Activated T-helper 17 cell treated with anti-CD3 and anti-CD28 coated beads, Interleukin-2, amount 50 U/mL, for 72 hours (primary cell): ENCODE measurements around the gene SLC13A3. TPM values are rescaled to one million over a fixed set of nuclear protein-coding genes. Genes with fewer than 3 reads are reported as not detected.

Source experiments
- ATAC-seq: fragments of 150-1000 bp; cut with Tn5 transposase; replicated peaks from 2 replicates; pipeline ENCODE4 v1.10.0; 2021; ENCODE audit warnings: mild to moderate bottlenecking, moderate library complexity
- H3K27ac Mint-ChIP-seq: one replicate; pipeline ENCODE4 v1.8.0; 2022; ENCODE audit warnings: mixed read lengths
- H3K27me3 Mint-ChIP-seq: one replicate; pipeline ENCODE4 v1.8.0; 2022; ENCODE audit warnings: mixed read lengths
- H3K36me3 Mint-ChIP-seq: one replicate; pipeline ENCODE4 v1.8.0; 2022; ENCODE audit warnings: low read depth, mild to moderate bottlenecking, mixed read lengths
- H3K4me1 Mint-ChIP-seq: one replicate; pipeline ENCODE4 v1.8.0; 2022; ENCODE audit warnings: mixed read lengths
- H3K4me3 Mint-ChIP-seq: one replicate; pipeline ENCODE4 v1.8.0; 2022; ENCODE audit warnings: mild to moderate bottlenecking, mixed read lengths
- H3K9me3 Mint-ChIP-seq: one replicate; pipeline ENCODE4 v1.8.0; 2022; ENCODE audit warnings: mixed read lengths
- total RNA-seq, 2 donors: library from RNA; stranded (reverse); gene quantifications; one replicate each; pipeline ENCODE4 v1.2.3, GENCODE V29; 2022

Gene SLC13A3
- total RNA-seq, 2 donors from 2014 or later: not detected

DNA sequence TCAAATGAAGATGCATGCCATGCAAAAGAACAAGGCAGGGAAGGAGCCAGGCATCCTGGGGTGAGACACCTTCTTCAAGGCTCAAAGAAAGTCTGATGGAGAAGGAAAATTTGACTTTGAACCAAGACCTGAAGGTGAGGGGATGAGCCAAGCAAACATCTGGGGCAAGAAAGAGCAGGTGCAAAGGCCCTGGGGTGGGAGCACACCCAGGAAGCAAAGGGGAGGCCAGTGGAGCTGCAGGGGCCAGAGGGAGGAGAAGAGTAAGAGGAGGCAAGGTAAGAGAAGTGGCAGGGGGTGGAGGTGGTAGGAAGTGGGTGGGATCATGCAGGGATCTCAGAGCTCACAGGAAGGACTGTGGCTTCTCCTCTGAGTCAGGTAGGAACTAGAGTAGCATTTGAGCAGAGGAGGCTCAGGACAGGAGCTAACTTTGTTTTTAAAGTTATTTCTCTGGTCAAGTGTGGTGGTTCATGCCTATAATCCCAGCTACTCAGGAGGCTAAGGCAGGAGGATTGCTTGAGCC, 49.6 kb downstream of the SLC13A3 start:
- Mint-ChIP-seq H3K27ac (no peak overlapping the region), H3K9me3 (no peaks in the 10 kb centered on the region), H3K36me3 (no peaks in the 10 kb centered on the region), H3K27me3 (peaks cover 7% of the 10 kb centered on the region), H3K4me3 (no peak overlapping the region), H3K4me1 (peaks cover 3% of the 10 kb centered on the region)
- no peak for ATAC-seq

DNA sequence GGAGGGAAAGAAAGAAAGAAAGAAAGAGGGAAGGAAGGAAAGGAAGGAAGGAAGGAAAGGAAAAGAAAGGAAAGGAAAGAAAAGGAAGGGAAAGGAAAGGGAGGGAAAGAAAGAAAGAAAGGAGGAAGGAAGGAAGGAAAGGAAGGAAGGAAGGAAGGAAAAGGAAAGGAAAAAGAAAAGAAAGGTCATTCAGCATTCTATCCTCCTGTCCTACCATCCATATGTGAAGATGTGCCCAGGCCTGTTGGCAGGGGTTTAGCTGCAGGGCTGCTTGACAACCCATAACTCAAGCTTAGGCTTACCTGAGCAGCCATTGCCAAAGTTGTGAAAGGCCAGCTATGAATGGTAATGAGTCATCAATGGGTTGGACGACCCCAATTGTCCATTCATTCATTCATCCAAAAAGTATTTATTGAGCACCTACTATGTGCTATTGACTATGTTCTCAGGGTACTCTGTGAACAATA, 50.9 kb downstream of the SLC13A3 start:
- Mint-ChIP-seq H3K27me3 (peaks cover 13% of the 10 kb centered on the region), H3K36me3 (no peaks in the 10 kb centered on the region), H3K9me3 (no peaks in the 10 kb centered on the region), H3K4me3 (no peak overlapping the region), H3K4me1 (peaks cover 3% of the 10 kb centered on the region), H3K27ac (no peak overlapping the region)
- ATAC-seq: no peak

DNA sequence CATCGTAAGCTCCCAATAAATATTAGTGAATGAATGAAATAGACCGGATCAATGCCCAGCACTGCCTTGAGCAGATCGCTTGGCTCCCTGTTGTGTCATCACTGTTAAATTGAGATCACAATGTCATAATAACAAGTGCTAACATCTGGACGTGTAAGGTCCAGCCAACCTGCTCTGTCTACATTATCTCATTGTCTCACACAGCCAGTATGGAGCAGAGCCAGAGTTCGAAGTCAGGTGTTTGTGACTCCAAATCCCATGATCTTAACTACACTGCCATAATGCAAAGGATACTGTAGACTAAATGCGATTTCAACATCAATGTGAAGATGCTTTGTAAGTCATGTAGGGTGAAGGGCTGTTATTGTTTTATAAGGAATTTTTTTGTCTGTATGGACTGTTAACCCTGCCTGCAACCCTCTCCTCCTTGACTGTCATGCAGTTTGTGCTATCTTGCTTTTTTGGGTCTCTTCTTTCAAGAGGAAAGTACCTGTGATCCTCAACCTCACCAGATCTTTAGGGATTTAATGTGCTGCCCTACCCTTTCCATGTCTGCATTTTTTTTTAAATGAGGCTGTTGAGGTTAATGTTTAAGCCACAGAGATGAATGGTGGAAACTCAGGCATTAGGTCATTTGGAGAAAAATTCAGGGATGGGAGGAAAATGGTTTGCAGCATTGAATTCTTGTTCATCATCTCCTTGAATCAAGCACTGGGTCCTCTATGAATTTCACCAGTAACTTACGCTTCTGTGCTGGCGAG, 51.9 kb downstream of the SLC13A3 start:
- Mint-ChIP-seq H3K9me3 (no peaks in the 10 kb centered on the region), H3K36me3 (no peaks in the 10 kb centered on the region), H3K4me3 (no peak overlapping the region), H3K4me1 (peaks cover 3% of the 10 kb centered on the region), H3K27me3 (peaks cover 13% of the 10 kb centered on the region), H3K27ac (no peak overlapping the region)
- ATAC-seq: no peak

DNA sequence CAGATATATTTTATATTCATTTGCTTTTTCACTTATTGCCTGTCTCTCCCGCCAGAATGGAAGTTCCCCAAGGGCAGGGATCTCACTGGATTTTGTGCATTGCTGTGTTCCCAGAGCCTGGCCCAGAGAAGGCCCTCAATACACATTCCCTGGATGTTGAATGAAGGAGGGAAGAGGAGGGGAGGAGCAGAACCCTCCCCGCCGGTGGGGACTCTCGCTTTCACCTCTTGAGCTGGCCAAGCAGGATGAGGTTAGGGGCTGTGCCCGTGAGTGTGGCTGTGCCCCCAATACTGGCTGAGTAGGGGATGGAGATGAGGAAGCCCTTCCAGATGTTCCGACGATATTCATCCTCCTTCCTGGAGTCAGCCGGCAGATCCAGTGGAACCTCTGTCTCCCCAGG, 55.3 kb downstream of the SLC13A3 start:
- no peak overlapping the region for H3K27ac Mint-ChIP-seq

DNA sequence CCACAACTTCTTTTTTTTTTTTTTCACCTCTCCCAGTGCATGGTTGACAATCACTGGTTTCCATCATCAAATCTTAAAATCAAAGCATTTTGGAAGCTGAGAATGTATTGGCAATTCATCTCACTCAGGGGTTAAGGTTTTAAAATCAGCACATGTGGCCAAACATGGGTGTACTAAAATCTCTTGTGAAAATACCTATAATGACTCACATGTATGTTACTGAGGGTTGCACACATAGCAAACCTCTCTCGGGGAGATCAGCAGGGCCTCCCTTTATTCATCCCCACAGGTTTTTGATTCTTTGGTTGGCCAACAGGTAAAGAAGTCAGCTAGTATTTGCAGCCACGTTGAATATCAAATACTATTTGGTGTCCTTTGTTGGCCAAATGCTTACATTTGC, 56.5 kb downstream of the SLC13A3 start:
- peaks cover 18% of the 10 kb centered on the region for H3K27me3 Mint-ChIP-seq
- no peak overlapping the region for H3K4me3 Mint-ChIP-seq
- H3K4me1 Mint-ChIP-seq: no peaks in the 10 kb centered on the region
- no peaks in the 10 kb centered on the region for H3K36me3 Mint-ChIP-seq
- H3K9me3 Mint-ChIP-seq: no peaks in the 10 kb centered on the region
- peak; percentile 29 for ATAC-seq
- no peak overlapping the region for H3K27ac Mint-ChIP-seq

More for the DNA sequence above, 55.3 kb downstream of the SLC13A3 start:
- Mint-ChIP-seq H3K4me3 (no peak overlapping the region), H3K9me3 (no peaks in the 10 kb centered on the region), H3K27me3 (peaks cover 18% of the 10 kb centered on the region), H3K36me3 (no peaks in the 10 kb centered on the region), H3K4me1 (no peaks in the 10 kb centered on the region)
- ATAC-seq: no peak

DNA sequence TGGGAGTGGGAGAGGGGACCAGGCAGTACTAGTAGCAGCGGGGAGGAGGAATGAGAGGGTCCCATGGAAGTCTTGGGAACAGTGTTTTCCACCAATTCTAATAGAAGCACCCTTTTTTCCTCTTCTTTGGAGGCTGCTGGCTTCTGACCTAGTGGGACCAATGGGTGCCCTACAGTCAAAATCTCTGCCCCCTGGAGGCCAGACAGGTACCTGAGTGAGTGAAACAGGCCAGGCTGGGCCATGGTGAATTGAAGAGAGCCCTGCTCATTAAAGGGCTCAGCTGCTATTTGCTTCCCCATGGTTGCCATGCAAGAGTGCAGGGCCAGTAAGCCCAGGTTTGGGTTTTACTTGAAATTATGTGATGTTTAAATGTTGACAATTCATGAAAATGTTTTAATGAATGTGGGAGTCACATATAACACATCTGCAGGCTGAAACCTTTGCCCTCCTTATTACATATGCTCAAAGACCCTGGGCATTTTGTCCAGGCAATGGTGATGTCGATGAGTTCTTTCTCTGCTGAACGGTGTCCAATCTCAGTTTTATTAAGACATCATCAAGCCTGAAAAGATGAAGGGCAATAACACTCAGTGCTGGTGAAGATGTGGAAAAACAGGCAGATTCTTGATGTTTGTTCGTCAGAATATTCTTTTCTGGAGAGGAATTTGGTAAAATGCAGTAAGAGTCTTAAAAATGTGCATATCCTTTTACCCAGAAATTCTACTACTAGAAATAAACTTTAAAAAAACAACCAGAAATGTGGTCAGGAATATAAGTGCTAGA, 58.5 kb downstream of the SLC13A3 start:
- Mint-ChIP-seq H3K9me3 (no peaks in the 10 kb centered on the region), H3K27me3 (peaks cover 11% of the 10 kb centered on the region), H3K36me3 (no peaks in the 10 kb centered on the region), H3K27ac (no peak overlapping the region), H3K4me1 (no peaks in the 10 kb centered on the region), H3K4me3 (no peak overlapping the region)
- ATAC-seq: peak; percentile 34

DNA sequence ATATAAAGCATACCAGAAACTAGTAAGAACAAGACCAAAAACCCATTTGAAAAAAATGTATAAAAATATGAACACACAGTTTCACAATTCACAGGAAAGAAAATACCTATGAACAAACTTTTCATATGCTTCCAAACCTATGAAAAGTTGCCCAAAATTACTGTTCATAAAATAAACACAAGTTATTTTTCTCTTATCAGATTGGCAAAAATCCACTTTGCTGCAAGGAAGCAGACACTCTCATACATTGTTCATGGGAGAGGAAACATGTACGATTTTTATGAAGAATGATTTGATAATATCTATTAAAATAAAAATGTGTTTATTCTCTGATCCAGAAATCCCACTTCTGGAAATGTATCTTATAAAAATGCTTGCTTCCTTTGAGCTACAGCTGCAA, 60.8 kb downstream of the SLC13A3 start:
- H3K36me3 Mint-ChIP-seq: no peaks in the 10 kb centered on the region
- H3K9me3 Mint-ChIP-seq: no peaks in the 10 kb centered on the region
- no peak overlapping the region for H3K27ac Mint-ChIP-seq
- no peaks in the 10 kb centered on the region for H3K4me1 Mint-ChIP-seq
- ATAC-seq: no peak
- peaks cover 6% of the 10 kb centered on the region for H3K27me3 Mint-ChIP-seq
- no peak overlapping the region for H3K4me3 Mint-ChIP-seq

DNA sequence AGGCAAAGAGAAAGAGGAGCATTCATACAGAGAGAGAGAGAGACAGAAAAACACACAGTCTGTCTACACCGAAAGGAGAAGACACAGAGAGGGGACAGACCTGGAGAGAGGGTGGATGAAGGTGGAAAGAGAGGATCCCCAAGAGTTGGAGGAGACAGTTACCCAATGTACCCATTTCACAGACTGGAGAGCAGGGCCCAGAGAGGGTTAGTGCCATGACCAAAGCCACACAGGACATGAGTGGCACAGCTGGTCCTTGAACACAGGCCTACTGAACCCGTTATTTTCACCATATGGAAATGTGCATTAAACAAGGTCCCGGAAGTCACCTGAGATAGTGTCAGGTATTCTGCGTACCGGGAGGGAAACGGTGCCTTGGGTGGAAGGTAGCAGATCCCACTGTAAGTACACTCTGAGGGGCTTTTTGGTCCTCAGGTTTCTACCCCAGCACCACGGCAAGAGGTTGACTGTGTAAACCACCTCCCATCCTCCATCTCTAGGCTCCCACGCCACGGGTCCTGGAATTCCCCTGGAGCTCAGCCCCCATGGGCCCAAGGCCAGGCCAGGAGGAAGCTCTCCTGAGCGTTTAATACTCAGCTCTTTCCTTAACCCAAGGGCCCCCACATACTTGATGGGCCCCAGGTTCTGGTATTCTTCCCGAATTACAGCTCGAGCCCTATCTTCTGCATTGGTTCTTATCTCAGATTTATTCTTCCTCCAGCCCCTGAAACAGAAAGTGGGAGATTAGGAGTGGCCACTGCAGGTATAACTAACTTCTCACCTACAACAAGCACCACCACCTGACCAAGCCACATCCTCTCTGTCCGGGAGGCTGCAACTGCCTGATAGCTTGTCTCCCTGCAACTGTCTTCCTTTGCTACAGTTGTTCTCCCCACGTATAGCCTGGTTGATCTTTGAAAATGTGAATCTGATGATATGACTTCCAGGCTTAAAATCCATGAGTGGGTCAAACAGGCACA, 62.4 kb downstream of the SLC13A3 start:
- no peak for ATAC-seq
- Mint-ChIP-seq H3K27ac (no peak overlapping the region), H3K36me3 (no peaks in the 10 kb centered on the region), H3K4me3 (no peak overlapping the region), H3K9me3 (no peaks in the 10 kb centered on the region), H3K27me3 (peaks cover 5% of the 10 kb centered on the region), H3K4me1 (no peaks in the 10 kb centered on the region)

DNA sequence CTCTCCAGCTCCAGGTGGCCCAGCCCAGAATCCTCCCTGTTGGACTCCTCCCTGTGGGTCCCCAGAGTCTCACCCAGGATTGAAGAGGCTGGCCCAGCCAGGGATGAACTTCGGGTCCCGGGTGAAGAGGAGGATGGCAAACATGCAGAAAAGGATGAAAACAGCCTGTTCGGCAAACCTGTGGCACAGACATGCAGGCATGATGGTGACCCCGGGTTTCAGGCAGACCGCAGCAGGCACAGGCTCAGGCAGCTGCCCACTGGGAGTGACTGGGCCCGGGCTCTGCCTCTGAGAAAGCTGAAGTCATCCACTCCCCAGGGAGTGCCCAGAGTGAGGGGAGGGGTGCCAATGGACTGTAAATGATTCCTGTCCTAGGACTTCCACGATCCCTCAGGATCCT, 63.3 kb downstream of the SLC13A3 start:
- Mint-ChIP-seq H3K36me3 (no peaks in the 10 kb centered on the region), H3K4me1 (no peaks in the 10 kb centered on the region), H3K4me3 (no peak overlapping the region), H3K9me3 (no peaks in the 10 kb centered on the region), H3K27me3 (peaks cover 5% of the 10 kb centered on the region), H3K27ac (no peak overlapping the region)
- ATAC-seq: no peak

DNA sequence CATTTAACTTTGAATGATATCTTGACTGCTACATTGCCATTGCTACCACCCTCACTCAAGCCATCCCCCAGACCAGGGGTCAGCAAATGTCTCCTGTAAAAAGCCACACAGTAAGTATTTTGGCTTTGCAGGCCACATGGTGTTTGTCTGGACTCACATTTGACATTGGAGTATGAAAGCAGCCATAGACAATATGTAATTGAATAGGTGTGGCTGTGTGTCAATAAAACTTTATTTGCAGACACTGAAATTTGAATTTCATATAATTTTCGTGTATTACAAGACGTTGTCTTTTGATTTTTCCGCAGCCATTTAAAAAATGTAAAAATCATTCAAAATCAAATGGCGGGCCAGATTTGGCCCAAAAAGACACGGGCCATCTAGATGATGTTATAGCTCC, 64.5 kb downstream of the SLC13A3 start:
- ATAC-seq: no peak
- Mint-ChIP-seq H3K36me3 (no peaks in the 10 kb centered on the region), H3K27me3 (no peaks in the 10 kb centered on the region), H3K9me3 (no peaks in the 10 kb centered on the region), H3K4me3 (no peak overlapping the region), H3K27ac (no peak overlapping the region), H3K4me1 (no peaks in the 10 kb centered on the region)

DNA sequence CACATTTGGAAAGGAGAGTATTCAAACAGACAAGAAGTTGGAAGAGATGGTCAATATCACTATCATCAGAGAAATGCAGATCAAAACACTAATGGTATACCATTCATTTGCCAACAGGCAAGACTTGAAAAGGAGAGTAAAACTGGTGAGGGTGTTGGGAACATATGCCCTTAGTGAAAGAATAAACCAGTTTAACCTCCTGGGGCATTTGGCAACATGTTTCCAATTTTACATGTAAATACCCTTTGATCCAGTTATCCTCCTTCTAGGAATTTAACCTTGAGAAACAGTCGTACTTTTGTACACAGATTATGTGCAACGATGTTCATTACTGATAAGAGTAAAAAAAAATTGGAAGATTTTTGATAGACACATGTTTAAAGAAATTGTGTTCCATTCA, 66.8 kb downstream of the SLC13A3 start:
- ATAC-seq: no peak
- H3K27me3 Mint-ChIP-seq: peaks cover 4% of the 10 kb centered on the region
- no peaks in the 10 kb centered on the region for H3K4me1 Mint-ChIP-seq
- H3K4me3 Mint-ChIP-seq: no peak overlapping the region
- H3K36me3 Mint-ChIP-seq: no peaks in the 10 kb centered on the region
- H3K27ac Mint-ChIP-seq: no peak overlapping the region
- H3K9me3 Mint-ChIP-seq: no peaks in the 10 kb centered on the region

DNA sequence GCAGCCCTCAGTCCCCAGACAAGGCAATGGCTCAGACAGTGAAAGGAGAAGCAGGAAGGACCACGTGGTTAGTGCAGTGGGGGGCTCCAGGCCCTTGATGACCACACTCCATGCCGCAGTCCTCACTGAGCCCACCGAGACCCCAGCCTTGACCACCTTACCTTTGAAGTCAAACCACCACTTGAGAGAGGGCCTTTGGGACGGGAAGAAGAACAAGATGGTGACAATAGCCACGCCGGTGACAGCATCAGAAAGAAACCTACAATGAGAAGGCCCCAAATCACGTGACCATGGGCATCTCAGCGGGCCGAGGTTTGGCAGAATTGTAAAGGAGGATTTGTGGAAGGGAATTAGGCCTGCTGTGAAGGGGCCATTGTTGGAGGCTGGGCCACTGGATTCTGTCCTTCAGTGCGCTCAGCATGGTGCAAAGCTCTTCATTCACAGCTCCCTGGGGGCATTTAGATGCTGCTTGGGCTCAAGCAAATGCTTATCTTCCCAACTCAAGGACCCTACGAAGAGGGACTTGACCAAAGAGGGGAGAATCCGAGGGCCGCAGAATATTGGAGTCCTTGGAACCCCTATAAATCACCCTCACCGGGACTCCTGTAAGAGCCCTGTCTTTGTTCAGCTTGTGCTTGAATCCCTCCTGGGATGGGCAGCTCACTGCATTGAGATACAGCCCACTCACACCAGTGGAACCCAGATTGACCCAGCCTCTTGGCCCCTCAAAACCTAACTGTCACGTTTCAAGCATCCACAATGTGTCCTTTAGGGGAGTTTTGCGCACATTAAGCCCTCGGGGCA, 67.6 kb downstream of the SLC13A3 start:
- Mint-ChIP-seq H3K4me3 (no peak overlapping the region), H3K4me1 (no peaks in the 10 kb centered on the region), H3K9me3 (no peaks in the 10 kb centered on the region), H3K27ac (no peak overlapping the region), H3K27me3 (peaks cover 4% of the 10 kb centered on the region), H3K36me3 (no peaks in the 10 kb centered on the region)
- no peak for ATAC-seq

DNA sequence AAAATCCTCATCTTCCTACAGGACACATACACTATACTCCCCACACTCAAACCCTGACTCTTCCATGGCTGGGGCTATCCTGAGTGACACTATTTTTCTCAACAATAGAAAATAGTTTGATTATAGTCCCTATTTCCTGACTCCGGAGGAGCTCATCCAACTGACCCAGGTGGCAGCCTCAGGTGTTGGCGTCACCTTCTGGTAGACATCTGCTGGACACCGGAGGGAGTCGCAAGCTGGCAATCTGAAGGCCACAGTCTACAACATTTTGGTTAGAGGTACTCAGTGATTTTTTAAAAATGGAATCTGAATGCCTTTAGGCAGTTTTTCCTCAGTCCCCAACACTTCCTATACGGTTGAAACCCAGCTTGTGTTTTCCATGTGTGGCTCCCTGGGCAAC, 68.6 kb downstream of the SLC13A3 start:
- Mint-ChIP-seq H3K27ac (no peak overlapping the region), H3K27me3 (peaks cover 4% of the 10 kb centered on the region), H3K9me3 (no peaks in the 10 kb centered on the region), H3K4me3 (no peak overlapping the region), H3K36me3 (no peaks in the 10 kb centered on the region), H3K4me1 (no peaks in the 10 kb centered on the region)
- no peak for ATAC-seq
